Left ventricle myocardium inferior (tissue), 1 donor: ENCODE data around the gene MBOAT1. TPM values are rescaled to one million over a fixed set of nuclear protein-coding genes. Genes with fewer than 3 reads are reported as not detected.

ENCODE experiments used
- DNase-seq: peaks from one replicate; pipeline ENCODE4 v3.0.0-alpha.2; 2020
- H3K27ac ChIP-seq: fragments of 200-600 bp; replicated peaks from 2 replicates; pipeline ENCODE4 v1.8.0; 2021
- H3K27me3 ChIP-seq: fragments of 200-600 bp; 2 replicates; pipeline ENCODE4 v1.8.0; 2021; ENCODE audit warnings: low read depth
- H3K36me3 ChIP-seq: fragments of 200-600 bp; 2 replicates; pipeline ENCODE4 v1.8.0; 2021
- H3K4me1 ChIP-seq: fragments of 200-600 bp; 2 replicates; pipeline ENCODE4 v1.8.0; 2021
- H3K4me3 ChIP-seq: fragments of 200-600 bp; 2 replicates; pipeline ENCODE4 v1.8.0; 2021; ENCODE audit warnings: mild to moderate bottlenecking, moderate library complexity
- H3K9me3 ChIP-seq: fragments of 200-600 bp; replicated peaks from 2 replicates; pipeline ENCODE4 v1.8.0; 2021
- CTCF ChIP-seq: fragments of 200-600 bp; IDR thresholded peaks from 2 replicates; pipeline ENCODE4 v1.8.0; 2021; ENCODE audit warnings: antibody characterized with exemption, mild to moderate bottlenecking, borderline replicate concordance
- intact Hi-C: fragments of 100-400 bp; cut with micrococcal nuclease; formaldehyde crosslinking; loops from one replicate; pipeline ENCODE4 v1.11.0; 2022
- total RNA-seq: library from RNA; stranded (reverse); fragmentation: NEBNext Ultra II Directional; extraction: Animal tissue kit (Norgen Biotek cat#: 25700); gene quantifications from one replicate; pipeline ENCODE4 v1.2.1, GENCODE V29; 2021
- donor health status: DM: no; HTN: yes; CAD: no; lungs with severe emphysema.

Gene MBOAT1
- total RNA-seq, 1 donor from 2014 or later: 5.6 TPM

GRCh38 chr6:20109526-20109925, 102.7 kb downstream of the MBOAT1 start:
- DNase-seq: no peak
- no peaks in the 10 kb centered on the region for H3K9me3 ChIP-seq
- peaks cover 8% of the 10 kb centered on the region for H3K4me1 ChIP-seq
- TF ChIP-seq CTCF: no peak
- H3K27me3 ChIP-seq: no peaks in the 10 kb centered on the region
- H3K4me3 ChIP-seq: no peak overlapping the region
- no peak overlapping the region for H3K27ac ChIP-seq
- intact Hi-C loops: no loop called here
- peaks cover 49% of the 10 kb centered on the region for H3K36me3 ChIP-seq

GRCh38 chr6:20105838-20106237, 106.4 kb downstream of the MBOAT1 start:
- Histone ChIP-seq H3K4me1 (peaks cover 8% of the 10 kb centered on the region), H3K4me3 (no peak overlapping the region), H3K27me3 (no peaks in the 10 kb centered on the region), H3K27ac (no peak overlapping the region), H3K9me3 (no peaks in the 10 kb centered on the region), H3K36me3 (peaks cover 52% of the 10 kb centered on the region)
- no peak for TF ChIP-seq CTCF
- intact Hi-C loops: no loop called here
- DNase-seq: no peak

GRCh38 chr6:20104696-20105095, 107.6 kb downstream of the MBOAT1 start:
- H3K9me3 ChIP-seq: no peaks in the 10 kb centered on the region
- TF ChIP-seq CTCF: no peak
- H3K27me3 ChIP-seq: no peaks in the 10 kb centered on the region
- H3K4me1 ChIP-seq: peaks cover 8% of the 10 kb centered on the region
- no peak for DNase-seq
- H3K4me3 ChIP-seq: no peak overlapping the region
- intact Hi-C loops: no loop called here
- peaks cover 52% of the 10 kb centered on the region for H3K36me3 ChIP-seq
- H3K27ac ChIP-seq: no peak overlapping the region

GRCh38 chr6:20102397-20103073, 109.7 kb downstream of the MBOAT1 start:
- intact Hi-C loops: no loop called here
- no peaks in the 10 kb centered on the region for H3K9me3 ChIP-seq
- H3K4me3 ChIP-seq: no peak overlapping the region
- no peak overlapping the region for H3K27ac ChIP-seq
- no peak for DNase-seq
- TF ChIP-seq CTCF: no peak
- peaks cover 32% of the 10 kb centered on the region for H3K36me3 ChIP-seq
- H3K27me3 ChIP-seq: no peaks in the 10 kb centered on the region
- H3K4me1 ChIP-seq: peaks cover 12% of the 10 kb centered on the region

- intact Hi-C loops: no loop called here
- peaks cover 11% of the 10 kb centered on the region for H3K4me1 ChIP-seq
- H3K27ac ChIP-seq: no peak overlapping the region
- H3K4me3 ChIP-seq: no peak overlapping the region
- TF ChIP-seq CTCF: no peak
- peaks cover 20% of the 10 kb centered on the region for H3K36me3 ChIP-seq
- no peaks in the 10 kb centered on the region for H3K9me3 ChIP-seq
- DNase-seq: no peak
- H3K27me3 ChIP-seq: no peaks in the 10 kb centered on the region
Observed at GRCh38 chr6:20099156-20099555, 113.1 kb downstream of the MBOAT1 start.
